Prostate gland (tissue), 2 donors: ENCODE results near the gene PIM3.

Source experiments
- POLR2A ChIP-seq: fragments of 450-650 bp; IDR thresholded peaks from one replicate; pipeline ENCODE4 v1.6.1; 2016; ENCODE audit warnings: antibody characterized with exemption, mild to moderate bottlenecking
- POLR2AphosphoS5 ChIP-seq: sonication (generic); formaldehyde crosslinking; IDR thresholded peaks from one replicate; pipeline ENCODE4 v1.6.1; 2017; ENCODE audit warnings: antibody characterized with exemption
- TF ChIP-seq, protein P1 (sequence below), 4 experiments: fragments of 200-600 bp in 2 of 4; fragments of 450-650 bp in 2 of 4; sonication (generic) in 2 of 4; IDR thresholded peaks; 1 replicate in 3 of 4; 2 replicates in 1 of 4; pipeline ENCODE4 v1.5.1; 2016 to 2019; ENCODE audit warnings: antibody characterized with exemption in 4 of 4, mild to moderate bottlenecking in 2 of 4, moderate library complexity in 2 of 4

DNA sequence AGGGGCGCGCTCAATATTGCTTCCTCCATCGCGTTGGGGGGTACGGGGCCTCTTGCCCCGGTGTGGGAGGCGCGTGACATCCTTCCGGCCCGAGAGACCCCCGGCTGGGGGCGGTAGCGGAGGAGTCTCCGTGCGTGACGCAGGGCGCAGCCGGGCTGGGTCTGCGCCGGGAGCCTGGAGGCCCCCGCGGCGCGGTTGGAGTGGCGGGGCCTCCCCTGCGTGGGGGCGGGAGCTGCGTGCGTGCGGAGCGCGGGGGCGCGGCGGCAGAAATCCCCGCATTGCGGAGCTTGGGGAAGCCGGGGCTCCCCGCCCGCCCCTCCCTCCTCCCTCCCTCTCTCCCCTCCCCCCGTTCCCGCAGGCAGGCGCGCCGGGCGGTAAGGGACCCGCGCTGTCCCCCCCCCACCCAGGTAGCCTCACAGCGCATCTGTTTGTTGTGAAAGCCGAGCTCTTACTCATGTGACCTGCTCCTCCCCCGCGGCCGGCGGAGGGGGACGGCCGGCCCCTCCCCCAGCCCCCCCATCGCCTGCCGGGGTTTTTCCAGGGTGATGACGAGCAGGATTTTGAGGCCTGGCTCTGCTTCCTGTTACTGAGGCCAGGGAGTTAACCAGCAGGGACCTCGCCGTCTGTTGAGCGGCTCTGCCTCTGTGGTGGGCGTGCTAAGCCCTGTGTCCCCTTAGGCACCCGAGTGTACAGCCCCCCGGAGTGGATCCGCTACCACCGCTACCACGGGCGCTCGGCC is 1.6 kb downstream of the PIM3 start:
- TF ChIP-seq, protein P1, sequence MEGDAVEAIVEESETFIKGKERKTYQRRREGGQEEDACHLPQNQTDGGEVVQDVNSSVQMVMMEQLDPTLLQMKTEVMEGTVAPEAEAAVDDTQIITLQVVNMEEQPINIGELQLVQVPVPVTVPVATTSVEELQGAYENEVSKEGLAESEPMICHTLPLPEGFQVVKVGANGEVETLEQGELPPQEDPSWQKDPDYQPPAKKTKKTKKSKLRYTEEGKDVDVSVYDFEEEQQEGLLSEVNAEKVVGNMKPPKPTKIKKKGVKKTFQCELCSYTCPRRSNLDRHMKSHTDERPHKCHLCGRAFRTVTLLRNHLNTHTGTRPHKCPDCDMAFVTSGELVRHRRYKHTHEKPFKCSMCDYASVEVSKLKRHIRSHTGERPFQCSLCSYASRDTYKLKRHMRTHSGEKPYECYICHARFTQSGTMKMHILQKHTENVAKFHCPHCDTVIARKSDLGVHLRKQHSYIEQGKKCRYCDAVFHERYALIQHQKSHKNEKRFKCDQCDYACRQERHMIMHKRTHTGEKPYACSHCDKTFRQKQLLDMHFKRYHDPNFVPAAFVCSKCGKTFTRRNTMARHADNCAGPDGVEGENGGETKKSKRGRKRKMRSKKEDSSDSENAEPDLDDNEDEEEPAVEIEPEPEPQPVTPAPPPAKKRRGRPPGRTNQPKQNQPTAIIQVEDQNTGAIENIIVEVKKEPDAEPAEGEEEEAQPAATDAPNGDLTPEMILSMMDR (IDR thresholded peaks at IDR 0.05), result peak in 1 of 4 experiments; percentile 26
- TF ChIP-seq POLR2A, result peak; percentile 76
- peak; percentile 80 for TF ChIP-seq POLR2AphosphoS5
